Stimulated activated CD8-positive, alpha-beta memory T cell treated with anti-CD3 and anti-CD28 coated beads, Interleukin-15, amount 100 ng/mL, for 1 hour (primary cell): ENCODE measurements around the gene LCN2.

Experiments
- DNase-seq: peaks from one replicate; pipeline ENCODE4 v3.0.0-alpha.2; 2020; ENCODE audit warnings: low read depth

Gene LCN2

DNA sequence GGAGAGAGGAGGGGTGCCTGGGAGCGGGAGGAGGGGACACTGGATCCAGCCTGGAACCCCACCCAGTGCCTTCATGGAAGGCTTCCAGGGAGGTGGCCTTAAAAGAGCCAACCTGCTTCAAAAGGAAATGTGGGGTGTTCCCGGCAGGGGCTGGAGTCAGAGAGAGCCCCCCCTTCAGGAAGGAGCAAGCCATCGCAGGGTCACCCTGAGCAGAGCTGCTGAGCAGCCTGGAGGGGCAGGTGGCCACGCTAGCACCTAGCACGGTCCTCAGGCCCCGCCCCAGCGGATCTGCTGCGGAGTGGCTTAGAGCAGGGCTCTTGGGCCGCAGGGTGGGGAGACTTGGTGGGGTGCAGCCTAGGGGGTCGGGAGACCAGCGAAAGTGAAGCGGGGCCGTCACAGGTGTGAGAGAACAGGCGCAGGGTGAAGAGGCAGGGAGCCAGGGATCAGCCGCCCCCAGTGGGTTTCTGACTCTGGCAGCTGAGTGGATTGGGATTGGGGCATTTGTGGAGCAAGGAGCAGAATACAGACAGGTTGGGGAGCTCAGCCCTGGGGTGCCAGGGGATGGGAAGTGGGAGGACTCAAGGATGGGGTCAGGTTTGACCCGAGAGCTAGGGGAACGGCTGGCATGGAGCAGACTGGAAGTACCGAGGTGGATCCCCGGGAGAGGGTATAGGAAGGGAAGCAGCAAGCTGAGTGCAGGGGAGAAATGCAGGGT lies 1.5 kb downstream of the LCN2 start:
- DNase-seq: no peak

DNA sequence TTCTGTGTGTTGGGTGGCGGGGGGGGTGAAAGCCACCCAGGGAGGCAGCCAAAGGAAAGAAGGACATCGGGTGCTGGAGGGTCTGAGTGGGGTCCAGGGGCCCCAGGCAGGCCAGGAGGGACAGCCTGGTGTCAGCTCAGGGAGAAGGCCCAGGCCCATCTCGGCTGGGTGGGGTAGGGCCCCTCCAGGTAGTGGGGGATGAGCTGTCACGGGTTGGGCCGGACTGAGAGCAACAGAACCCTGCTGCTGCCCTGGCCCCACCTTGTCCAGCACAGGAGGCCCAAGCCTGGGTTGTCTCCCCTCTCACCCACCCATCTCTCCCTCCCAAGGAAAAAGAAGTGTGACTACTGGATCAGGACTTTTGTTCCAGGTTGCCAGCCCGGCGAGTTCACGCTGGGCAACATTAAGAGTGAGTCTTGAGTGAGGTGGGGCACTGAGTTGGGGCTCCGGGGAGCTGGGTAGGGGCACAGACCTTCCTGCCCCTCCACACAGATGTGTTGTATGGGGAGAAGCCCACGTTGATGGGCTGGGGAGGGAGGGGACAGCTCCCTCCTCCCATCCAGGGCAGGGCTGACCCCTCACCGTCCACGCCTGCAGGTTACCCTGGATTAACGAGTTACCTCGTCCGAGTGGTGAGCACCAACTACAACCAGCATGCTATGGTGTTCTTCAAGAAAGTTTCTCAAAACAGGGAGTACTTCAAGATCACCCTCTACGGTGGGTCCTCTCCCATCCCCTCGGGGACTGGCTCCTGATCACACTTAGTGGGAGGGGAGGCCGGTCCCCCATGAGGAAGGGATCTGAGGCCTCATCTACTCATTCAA lies 2.3 kb downstream of the LCN2 start:
- DNase-seq: no peak

DNA sequence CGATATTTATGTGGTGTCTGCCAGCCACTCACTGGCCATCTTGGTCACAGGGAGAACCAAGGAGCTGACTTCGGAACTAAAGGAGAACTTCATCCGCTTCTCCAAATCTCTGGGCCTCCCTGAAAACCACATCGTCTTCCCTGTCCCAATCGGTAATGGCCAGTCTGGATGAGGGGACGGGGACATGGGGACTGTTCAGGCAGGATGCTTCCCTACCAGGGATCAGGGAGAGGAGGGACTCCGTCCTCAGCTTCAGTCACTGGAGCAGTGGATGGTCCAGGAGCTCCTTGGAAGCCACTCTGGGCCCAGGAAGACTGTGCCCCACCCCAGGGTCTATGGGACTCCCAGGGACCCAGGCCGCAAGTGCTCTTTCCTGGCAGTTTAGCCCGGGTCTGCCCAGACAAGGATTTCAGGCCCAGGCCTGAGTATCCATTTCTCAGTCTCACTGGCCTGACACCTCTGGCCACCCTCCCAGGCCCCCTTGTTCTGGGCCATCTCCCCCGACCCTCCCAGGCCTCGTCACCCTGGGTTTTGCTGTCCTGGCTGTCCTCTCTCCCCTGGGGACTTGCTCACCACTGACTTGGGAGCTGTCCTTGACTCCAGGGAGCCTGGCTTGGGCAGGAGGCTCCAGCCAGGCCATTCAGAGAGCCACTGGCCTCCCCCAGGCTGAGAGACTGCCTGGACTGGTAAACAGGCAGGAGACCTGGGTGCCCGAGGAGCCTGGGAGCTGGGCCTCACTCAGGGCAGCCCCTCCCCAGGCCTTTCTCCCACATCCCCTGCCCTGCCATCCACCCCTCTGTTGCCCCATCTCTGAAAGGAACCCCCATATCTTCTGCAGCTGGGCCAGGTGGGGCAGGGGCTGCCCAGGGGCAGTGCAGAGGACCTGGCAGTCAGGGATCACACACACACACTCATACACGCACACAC lies 3.1 kb downstream of the LCN2 start:
- DNase-seq: no peak

GRCh38 chr9:128153060-128153946 lies 4.0 kb downstream of the LCN2 start:
- DNase-seq: no peak

DNA sequence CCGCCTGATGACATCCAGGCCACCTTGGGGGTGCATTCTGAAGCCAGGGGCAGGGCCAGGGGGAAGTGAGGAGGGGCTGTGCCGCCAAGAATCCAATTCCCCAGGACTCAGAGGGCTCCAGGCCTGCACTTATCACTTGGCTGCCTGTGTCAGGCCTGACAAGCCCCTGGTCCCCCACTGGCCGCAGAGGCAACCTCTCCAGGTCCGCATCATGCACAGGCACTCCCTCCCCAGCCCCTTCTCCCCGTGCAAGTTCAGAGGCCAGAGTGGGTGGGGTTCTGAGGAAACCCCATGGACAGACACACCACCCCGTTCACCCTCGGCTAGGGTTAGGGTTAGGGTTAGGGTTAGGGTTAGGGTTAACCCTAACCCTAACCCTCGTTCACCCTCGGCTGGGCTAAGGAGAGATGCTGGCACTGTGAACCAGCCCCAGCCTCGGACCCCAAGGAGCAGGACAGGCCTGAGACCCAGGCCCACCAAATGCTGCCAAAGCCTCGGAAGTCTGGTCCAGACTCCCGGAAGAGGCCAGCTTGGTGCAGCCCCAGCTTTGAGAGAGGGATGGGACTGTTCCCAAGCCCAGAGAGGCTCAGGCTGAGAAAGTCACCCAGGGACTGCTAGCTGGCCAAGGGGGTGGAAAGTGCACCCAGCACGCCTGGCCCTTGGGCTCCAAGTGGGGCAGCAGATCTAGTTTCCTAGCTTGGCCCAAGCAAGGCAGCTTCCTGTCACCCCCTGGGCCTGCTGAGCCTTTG lies 4.9 kb downstream of the LCN2 start:
- DNase-seq: no peak

DNA sequence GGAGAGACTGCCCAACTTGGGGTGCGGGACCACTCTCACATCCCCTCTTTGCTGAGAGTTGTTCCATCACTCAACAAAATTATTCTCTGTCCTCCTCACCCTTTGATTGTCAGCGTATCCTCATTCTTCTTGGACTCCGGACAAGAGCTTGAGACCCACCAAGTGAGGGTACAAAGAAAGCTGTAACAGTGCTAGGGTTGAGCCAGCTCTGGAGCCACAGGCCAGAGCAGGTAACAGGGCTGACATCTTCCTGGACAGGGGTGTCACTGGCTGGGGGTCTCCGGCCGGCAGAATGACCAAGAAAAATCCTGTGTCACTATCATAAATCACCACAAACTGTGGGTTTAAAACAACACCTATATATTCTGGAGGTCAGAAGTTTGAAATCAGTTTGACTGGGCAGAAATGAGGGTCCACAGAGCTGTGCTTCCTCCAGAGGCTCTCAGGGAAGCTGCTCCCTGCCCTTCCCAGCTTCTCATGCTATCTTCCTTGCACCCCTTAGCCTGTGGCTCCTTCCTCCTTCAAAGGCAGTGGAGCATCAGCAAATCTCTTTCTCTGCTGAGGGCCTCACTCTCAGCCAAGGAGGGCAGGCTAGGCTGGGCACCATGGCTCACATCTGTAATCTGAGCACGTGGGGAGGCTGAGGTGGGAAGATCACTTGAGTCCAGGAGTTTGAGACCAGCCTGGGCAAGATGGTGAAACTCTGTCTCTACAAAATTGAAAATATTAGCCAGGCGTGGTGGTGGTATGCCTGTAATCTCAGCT lies 6.7 kb downstream of the LCN2 start:
- no peak for DNase-seq

DNA sequence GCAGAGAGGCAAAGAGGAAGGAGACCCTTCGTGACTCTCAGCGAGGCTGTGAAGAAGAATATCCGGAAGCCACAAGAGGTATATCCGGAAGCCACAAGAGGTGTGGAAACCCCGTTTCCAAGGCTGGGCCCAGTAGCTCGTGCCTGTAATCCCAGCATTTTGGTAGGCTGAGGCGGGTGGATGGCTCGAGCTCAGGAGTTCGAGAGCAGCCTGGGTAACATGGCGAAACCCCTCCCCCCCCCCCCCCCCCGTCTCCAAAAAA lies 10.2 kb downstream of the LCN2 start:
- peak; percentile 9 for DNase-seq

DNA sequence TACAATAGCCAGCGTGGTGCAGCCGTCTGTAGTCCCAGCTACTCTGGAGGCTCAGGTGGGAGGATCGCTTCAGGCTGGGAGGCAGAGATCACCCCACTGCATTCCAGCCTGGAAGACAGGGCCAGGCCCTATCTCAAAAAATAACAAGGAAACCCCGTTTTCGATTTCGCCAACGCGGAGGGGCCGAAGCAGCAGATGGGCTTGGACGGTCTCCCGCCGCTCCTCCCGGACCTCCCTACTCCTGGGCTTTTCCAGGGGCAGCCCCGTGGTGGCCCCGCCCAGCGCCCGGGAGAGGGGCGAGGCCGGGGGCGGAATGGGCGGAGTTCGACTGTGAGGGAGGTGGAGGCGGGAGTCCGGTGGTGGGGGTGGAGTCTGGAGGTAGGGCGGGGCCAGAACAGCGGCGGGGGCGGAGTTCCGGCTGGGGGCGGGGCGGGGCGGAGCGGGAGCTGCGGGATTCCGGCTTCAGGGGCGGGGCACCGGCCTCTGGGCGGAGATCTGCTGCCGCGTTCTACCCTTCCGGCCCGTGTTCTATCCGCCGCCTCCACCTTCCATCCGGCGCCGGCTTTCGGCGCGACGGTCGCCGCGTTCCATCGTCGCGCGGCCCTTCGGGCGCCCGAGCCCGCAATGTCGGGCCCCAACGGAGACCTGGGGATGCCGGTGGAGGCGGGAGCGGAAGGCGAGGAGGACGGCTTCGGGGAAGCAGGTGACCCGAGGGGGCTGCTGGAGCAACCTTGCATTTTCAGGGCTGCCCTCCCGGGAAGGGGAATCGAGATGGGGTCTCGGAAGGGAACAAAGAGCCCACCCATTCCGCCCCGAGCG lies 10.7 kb downstream of the LCN2 start, which contains the start of gene BBLN:
Gene BBLN, plus strand, starts transcription at position 482 of the 819 bp plus-strand sequence. Its CDS starts 143 bp downstream, at position 625.
- peak; percentile 85 for DNase-seq

DNA sequence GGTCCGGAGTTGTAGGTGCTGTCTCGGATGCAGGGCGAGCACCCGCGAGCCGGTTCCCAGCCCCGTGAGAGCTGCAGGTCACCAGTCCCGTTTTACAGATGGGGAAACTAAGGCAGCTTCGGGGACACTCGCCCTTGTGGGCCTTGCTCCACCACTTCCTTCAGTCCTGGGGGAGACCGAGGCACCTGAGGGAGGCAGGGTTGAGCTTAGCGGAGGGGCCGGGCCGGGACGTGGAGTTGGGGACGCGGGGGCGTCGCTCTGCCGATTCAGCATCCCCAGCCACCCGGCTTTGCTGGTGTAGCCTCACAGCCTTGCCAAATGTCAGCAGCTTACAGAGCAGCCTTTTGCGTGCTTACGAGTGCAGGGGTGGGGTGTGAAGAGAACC lies 11.3 kb downstream of the LCN2 start:
- peak; percentile 5 for DNase-seq

DNA sequence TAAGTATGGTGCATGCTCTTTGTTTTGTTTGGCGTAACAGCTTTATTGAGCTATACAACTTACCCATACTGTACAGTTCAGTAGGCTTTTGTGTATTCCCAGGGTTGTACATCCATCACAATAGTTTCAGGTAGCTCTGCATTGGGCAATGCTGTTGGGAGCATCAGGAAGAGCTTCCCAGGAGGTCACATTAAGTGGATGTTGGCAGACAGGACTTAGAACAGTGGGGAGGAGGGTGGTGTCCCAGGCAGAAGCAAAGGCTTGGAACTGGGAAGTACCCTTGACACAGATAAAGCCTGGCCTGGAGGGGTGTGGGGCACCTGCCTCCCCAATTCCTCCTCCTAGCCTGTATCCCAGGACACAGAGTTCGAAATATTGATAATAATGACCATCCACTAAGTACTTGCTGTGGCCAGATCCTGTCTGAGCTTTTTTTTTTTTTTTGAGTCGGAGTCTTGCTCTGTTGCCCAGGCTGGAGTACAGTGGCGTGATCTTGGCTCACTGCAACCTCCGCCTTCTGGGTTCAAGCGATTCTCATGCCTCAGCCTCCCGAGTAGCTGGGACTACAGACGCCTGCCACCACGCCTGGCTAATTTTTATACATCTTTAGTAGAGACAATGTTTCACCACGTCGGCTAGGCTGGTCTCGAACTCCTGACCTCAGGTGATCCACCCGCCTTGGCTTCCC lies 12.1 kb downstream of the LCN2 start:
- no peak for DNase-seq

GRCh38 chr9:128162215-128163026 lies 13.2 kb downstream of the LCN2 start:
- DNase-seq: no peak

DNA sequence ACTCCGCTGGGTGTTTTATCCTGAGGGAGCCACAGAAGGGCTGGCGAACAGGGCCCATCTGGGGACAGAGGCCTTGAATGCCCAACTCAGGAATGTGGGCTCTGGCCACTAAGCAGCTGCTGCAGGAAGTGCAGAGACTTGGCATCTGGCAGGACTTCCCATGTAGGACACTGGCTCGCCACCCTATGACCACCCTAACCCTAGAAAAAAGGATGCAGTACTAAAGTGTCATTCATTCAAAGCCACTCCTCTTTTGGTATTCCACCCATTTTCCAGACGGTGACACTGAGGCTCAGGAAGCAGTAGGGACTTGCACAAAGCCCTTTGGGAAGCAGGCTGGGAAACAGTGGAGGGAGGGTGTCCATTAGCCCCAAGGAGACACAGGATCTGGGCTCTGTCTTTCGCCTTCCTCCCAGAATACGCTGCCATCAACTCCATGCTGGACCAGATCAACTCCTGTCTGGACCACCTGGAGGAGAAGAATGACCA lies 13.8 kb downstream of the LCN2 start:
- no peak for DNase-seq

DNA sequence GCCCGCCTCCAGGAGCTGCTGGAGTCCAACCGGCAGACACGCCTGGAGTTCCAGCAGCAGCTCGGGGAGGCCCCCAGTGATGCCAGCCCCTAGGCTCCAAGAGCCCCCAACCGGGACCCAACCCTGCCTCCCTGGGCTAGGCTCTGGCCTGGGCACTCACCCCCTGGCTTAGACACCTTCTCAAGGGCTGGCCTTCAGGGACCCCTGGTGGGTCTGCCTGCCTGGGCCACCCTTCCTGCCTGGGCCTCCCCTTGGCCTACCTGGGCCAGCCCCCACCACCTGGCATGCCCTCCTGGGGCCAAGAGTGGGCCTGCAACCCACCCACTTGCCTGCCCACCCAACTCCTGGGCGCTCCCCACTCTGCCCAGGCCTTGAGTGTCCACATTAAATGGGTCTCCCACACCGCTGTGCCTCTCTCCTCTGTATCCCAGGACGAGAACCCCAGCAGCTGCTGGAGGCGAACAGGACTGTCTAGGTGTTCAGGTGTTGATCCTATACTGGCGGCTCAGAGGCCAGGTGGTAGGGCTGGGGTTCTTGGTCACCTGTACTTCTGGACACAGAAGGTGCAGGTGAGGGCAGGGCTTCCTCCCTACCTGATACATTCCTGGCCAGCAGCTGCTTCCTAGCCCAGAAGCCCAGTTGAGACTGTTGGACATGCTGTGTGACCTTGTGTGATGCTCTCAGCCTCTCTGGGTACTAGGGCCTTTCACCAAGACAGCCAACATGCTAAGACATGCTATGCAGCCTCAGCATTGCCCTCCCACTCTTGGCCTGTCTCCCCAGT lies 14.5 kb downstream of the LCN2 start:
- no peak for DNase-seq

DNA sequence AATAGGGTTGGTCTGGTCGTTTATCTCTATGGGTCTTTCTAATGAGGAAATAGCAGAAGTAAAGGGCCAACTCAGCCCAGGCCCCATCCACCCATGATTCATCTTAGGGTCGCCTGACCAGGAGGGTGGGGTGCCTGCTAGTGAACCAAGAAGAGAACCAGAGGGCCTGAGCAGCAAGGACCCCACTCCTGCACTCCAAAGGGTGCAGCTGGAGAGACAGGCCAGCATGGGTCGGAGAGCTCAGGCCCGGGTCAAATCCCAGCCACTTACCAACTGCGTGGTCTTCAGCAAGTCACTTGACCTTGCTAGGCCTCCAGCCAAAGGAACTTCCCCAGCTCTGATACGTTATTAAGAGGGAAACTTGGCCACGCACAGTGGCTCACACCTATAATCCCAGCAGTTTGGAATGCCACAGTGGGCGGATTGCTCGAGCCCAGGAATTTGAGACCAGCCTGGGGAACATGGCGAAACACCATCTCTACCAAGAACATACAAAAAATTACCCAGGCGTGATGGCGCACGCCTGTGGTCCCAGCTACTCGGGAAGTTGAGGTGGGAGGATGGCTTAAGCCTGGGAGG lies 15.1 kb downstream of the LCN2 start:
- DNase-seq: no peak

DNA sequence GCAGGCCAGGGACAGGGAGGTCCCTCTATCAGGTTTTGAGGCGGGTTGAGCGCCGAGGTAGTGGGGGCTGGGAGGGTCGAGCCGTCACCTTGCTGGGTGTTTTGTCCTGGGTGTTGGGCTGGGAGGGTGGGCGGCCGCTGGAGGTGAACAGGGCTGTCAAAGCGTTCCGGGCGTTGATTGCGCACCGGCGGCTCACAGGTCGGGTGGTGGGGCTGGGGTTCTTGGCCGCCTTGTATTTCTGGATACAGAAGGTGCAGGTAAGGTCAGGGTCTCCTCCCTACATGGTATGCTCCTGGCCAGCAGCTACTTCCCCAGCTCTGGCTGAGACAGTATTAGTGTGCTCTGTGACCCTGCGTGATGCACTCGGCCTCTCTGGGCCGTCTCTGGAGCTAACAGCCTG lies 16.9 kb downstream of the LCN2 start:
- no peak for DNase-seq

DNA sequence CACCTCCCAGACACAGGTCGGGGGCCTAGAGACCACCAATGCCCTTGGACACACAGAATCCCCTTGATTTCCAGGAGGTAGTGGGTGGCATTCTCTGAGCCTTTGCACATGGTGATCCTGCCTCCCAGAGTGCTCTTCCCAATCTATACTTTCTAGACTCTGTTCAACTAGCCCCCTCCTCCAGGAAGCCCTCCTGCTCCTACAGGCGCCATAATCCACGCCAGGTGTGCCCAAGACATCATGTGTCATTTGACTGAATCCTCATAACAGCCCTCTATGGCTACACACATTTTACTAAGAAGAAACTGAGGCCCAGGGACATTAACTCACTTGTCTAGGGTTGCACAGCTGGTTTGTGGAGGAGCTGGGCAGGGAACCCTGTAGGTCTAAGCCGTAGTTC lies 18.0 kb downstream of the LCN2 start:
- no peak for DNase-seq
